HPDE6-E6E7 (cell line): ENCODE measurements around the gene RABEPK.
"Not testable (repeated sequence)": the region's sequence is repeated elsewhere in the genome, so short reads cannot be mapped to it uniquely, and the experiment has no call there.

ENCODE experiments used
- DNase-seq: peaks from one replicate; pipeline ENCODE4 v3.0.0; 2011; ENCODE audit warnings: missing footprints; ENCODE audit errors: extremely low spot score

Gene RABEPK

DNA sequence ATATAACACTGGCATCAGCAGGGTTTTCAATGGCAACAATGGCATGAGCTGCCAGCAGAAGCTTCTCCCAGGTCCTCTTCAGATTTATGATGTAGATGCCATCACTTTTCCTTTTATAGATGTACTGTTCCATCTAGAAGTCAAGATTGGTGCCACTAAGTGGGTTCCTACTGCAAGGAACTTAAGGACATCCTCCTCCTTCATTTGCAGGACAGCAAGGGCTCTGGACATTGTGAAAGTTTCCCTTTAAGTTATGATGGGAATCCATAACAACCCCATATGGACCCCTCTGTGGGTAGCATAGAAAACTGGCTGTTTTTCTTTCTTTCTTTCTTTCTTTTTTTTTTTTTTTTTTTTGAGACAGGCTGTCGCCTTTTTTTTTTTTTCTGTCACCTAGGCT is 4.8 kb upstream of the RABEPK start:
- not testable (repeated sequence) for DNase-seq

DNA sequence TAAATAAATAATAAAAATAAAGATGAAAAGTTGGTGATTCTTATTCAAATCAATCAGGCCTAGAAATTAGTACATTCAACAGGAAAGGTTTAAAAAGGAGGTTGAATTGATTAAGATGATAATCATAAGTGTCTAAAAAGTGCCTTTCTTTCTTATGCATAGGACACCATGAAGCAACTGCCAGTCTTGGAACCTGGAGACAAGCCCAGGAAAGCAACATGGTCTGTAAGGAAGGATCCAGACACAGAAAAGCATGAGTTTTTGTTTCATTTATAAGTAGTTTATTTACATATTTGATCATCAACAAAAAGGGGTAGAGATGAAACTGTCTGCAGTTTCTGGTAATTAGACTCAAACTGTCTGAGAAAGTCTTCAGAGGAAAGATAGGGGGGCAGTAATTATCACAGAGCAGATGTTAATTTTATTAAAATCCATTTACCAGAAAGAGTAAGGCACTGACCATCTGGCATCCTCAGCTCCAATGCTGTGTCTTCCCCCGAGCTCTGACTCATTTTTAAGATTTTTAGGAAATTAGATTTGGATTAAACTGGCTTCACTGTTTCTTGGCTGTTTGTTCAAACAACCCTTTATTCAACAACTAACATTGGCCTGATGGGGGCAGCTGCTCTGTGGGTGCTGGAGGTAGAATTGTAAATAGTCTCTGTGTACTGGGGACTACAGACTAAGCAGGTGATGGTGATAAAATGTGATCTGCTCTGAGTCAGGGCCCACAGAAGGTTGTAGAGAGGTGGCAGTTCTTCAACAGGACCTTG is 2.7 kb downstream of the RABEPK start:
- no peak for DNase-seq

DNA sequence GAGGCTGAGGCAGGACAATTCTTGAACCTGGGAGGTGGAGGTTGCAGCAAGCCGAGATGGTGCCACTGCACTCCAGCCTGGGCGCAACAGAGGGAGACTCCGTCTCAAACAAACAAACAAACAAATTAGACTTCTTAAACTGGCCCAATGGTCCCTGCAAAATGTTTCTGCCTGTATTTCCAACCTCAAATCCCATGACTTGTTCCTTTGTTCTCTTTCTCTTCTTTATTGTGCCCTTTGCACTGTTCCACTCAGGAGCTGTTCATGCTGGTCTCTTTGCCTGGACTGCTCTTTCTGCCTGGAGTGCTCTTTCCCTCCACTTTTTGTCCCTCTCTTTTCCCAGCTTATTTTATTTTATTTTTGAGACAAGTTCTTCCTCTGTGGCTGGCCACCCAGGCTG is 4.1 kb downstream of the RABEPK start:
- no peak for DNase-seq

DNA sequence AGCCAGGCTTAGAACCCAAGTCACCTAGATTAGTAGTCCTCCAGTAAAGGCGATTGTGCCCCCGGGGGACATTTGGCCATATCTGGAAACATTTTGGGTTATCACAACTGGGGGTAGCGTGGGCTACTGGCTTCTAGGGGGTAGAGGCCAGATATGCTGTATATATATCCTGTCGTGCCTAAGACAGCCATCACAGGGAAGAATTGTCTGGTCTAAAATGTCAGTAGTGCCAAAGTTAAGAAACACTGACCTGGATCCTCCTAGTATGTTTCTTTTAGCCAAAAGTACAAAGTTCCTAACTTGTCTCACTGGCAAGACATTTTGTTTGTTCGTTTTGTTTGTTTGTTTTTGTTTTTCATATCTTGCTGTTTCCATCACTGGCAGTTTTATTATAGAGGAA is 13.8 kb downstream of the RABEPK start:
- DNase-seq: no peak

DNA sequence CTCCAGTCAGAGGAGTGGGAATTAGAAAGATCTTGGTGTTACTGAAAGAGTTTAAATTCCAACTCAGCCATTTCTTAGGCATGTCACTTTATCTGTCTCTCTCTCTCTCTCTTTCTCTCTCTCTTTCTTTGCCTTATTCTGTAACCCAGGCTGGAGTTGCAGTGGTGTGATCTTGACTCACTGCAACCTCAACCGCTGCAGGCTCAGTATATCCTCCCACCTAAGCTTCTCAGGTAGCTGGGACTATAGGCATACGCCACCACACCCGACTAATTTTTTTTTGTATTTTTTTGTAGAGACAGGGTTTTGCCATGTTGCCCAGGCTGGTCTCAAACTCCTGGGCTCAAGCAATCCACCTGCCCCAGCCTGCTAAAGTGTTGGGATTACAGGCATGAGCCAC is 18.3 kb downstream of the RABEPK start:
- DNase-seq: no peak

DNA sequence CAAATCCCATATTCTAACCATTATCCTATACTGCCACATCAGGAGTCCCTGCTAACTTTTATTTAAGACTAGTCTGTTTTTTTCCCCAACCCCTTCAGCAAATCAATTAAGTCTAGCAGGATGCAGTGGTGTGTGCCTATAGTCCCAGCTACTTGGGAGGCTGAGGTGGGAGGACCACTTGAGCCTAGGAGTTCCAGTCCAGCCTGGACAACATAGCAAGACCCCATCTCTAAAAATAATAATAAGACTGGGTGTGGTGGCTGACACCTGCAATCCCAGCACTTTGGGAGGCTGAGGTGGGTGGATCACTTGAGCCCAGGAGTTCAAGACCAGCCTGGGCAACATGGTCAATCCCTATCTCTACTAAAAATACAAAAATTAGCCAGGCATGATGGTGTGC is 24.5 kb downstream of the RABEPK start:
- DNase-seq: not testable (repeated sequence)

DNA sequence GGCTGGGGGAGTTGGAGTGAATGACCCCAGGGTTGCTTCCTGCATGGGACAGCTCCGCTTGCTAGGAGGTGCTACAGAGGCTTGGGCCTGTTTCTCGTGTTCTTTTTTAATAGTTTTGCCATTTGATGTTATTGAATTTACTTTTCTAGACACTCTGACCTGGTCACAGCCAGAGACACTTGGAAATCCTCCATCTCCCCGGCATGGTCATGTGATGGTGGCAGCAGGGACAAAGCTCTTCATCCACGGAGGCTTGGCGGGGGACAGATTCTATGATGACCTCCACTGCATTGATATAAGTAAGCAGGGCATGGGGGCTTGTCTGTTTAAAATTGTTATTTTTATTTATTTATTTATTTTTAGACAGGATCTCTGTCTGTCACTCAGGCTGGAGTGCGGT is 27.4 kb downstream of the RABEPK start:
- DNase-seq: no peak

DNA sequence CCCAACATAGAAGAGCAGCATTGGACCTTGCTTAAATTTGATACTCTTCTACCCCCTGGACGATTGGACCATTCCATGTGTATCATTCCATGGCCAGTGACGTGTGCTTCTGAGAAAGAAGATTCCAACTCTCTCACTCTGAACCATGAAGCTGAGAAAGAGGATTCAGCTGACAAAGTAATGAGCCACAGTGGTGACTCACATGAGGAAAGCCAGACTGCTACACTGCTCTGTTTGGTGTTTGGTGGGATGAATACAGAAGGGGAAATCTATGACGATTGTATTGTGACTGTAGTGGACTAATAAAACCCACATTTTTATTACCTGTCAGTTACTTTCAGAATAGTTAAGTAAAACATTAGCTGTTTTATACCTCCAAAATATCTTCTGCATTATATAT is 33.3 kb downstream of the RABEPK start:
- DNase-seq: peak; percentile 80

DNA sequence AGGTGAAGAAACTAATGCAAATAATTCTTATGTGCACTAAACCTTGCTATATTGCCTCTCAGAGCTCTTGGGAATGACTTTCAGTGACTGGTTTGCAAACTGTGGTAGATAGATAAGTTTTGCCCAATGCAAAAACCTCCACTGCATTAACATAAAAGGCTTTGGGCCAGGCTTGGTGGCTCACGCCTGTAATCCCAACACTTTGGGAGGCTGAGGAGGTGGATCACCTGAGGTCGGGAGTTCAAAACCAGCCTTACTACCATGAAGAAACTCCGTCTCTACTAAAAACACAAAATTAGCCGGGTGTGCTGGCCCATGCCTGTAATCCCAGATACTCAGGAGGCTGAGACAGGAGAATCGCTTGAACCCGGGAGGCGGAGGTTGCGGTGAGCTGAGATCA is 33.8 kb downstream of the RABEPK start:
- not testable (repeated sequence) for DNase-seq

DNA sequence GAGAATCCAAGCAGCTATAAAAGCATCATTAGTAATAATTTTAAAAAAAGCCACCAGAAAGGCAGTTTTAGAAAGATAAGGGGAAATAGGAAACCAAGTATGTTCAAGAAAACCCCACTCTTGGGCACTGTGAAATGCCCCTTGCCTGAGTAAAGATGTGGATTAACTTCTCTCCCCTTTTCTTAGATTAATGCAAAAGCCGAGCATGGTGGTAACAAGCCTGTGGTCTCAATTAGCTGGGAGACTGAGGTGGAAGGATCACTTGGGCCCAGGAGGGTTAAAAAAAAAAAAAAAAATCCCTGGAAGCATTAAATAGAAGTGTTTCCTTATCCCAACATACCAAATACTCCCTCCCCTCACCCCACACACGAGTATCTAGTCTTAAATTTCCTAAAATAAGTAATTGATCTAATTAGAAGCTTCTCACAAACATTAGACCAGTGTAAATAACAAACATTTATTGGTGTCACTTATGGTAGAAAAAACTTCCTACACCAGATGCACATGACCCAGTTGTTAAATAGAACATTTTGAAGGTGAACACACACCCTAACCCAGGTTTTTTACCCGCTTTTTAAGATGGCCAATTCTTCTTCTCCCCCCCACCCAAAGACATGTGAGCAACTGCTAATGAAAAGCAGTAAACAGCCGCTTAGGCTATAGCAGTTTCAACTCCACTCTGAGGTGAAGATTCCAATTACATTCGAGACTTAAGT is 35.6 kb downstream of the RABEPK start:
- DNase-seq: no peak

DNA sequence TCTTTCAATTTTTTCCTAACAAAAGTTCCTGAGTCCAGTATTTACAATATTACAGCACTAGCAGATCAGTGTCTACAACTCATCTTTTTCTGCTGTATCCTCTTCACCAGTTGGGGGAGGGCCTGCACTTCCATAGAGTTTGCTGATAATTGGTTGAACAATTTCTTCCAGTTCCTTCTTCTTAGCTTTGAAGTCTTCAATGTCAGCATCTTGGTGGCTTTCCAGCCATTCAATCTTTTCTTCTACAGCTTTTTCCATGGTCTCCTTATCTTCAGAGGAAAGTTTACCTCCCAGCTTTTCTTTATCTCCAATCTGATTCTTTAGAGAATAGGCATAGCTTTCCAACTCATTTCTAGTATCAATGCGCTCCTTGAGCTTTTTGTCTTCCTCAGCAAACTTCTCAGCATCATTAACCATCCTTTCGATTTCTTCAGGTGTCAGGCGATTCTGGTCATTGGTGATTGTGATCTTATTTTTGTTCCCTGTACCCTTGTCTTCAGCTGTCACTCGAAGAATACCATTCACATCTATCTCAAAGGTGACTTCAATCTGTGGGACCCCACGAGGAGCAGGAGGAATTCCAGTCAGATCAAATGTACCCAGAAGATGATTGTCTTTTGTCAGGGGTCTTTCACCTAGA is 36.3 kb downstream of the RABEPK start:
- DNase-seq: not testable (repeated sequence)

DNA sequence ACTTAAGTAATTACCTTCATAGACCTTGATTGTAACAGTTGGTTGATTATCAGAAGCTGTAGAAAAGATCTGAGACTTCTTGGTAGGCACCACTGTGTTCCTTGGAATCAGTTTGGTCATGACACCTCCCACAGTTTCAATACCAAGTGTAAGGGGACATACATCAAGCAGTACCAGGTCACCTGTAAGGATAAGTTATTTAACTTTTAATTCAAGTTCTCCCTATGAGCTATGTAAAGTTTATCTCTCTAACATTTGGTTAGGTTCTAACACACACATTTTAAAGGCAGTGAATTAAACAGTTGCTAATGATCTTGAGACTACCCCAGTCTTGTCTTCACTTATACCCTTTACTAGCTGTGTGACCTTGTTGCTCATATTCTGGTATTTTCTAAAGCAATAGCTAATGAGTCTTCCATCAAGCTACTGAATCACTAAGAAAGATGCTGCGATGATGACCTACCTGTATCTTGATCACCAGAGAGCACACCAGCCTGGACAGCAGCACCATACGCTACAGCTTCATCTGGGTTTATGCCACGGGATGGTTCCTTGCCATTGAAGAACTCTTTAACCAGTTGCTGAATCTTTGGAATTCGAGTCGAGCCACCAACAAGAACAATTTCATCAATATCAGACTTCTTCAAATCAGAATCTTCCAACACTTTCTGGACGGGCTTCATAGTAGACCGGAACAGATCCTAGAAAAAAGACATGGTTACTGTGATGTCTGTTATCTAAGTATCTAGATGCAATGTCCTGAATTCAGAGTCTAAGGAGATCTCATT is 38.0 kb downstream of the RABEPK start:
- no peak for DNase-seq

DNA sequence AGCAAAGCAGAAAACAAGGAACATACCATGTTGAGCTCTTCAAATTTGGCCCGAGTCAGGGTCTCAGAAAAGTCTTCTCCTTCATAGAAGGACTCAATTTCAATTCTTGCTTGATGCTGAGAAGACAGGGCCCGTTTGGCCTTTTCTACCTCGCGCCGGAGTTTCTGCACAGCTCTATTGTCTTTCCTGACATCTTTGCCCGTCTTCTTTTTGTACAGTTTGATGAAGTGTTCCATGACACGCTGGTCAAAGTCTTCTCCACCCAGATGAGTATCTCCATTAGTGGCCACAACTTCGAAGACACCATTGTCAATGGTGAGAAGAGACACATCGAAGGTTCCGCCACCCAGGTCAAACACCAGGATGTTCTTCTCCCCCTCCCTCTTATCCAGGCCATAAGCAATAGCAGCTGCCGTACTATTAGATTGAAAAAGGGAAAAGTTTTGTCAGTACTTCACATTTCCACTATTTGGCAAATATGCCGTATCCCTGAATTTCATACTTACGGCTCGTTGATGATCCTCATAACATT is 38.6 kb downstream of the RABEPK start:
- no peak for DNase-seq

DNA sequence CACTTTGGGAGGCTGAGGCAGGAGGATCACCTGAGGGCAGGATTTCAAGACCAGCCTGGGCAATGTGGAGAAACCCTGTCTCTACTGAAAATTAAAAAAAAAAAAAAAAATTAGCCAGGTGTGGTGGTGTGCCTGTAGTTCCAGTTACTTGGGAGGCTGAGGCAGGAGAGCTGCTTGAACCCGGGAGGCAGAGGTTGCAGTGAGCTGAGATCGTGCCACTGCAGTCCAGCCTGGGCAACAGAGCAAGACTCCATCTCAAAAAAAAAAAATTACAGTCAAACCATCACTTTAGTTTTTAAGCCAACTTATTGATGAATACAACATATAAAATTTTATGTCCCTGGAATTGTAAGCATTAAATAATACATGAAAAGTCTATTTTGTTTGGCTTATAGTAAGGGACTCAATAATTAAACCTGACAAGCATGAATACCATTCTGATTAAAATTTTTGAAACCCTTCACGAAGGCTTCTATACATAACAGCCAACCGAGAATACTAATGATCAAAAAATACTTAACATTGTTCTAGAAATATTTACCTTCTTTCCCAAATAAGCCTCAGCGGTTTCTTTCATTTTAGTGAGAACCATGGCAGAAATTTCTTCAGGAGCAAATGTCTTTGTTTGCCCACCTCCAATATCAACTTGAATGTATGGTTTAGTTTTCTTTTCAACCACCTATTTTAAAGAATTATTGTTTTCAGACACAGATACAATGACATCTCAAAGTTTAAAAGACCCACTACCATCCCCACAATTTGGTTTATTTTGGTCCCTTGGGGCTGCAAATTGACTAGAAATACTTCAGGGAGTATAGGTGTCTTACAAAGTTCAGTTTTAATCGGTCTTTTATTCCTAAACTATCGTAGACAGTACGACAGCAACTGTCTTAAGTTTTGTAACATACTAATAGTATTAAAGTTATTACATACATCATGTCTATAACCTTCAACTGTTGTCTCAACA is 39.6 kb downstream of the RABEPK start:
- no peak for DNase-seq

DNA sequence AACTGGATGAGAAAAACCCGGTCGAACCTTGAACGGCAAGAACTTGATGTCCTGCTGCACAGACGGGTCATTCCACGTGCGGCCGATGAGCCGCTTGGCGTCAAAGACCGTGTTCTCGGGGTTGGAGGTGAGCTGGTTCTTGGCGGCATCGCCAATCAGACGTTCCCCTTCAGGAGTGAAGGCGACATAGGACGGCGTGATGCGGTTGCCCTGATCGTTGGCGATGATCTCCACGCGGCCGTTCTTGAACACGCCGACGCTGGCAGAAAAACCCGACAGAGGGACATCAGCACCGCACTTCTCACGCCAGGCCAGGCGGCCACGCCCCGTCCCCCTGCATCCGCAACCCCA is 40.3 kb downstream of the RABEPK start:
- DNase-seq: no peak

DNA sequence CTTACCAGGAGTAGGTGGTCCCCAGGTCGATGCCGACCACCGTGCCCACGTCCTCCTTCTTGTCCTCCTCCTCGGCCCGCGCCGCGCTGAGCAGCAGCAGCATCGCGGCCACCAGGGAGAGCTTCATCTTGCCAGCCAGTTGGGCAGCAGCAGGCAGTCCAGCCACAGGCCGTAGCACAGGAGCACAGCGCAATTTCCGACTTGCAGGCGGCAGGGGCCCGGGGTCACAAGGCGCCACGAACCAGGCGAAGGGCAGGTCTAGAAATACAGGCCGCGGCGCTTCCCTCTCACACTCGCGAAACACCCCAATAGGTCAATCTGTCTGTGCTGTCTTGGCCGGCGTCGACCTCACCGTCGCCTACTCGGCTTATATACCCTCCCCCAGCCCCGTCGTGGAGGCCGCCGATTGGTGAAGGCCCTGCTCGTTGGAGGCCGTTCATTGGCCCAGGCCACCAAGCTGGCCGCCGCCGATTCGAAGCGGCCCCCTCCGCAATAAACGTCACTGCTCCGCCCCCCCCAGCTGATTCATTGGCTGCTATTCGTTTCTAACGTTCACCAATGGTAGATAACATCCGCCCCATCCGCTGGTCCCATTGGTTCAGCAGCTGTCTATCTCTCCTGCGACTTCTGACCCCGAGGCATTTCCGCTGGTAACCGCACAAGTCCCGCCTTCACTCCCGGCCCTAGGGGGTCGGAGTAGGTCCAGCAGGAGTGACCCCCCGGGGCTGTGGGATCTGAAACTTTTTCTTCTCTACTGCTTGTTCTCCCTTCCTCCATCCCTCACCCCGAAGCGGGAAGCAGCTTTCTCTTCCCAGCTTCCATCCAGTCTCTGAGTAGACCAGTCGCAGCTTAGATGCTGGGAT is 40.9 kb downstream of the RABEPK start, which contains the start of gene HSPA5:
TSS of gene HSPA5 (minus strand) at position 344 of the 863 bp plus-strand sequence. CDS start at position 127, 217 bp downstream.
- peak; percentile 96 for DNase-seq

DNA sequence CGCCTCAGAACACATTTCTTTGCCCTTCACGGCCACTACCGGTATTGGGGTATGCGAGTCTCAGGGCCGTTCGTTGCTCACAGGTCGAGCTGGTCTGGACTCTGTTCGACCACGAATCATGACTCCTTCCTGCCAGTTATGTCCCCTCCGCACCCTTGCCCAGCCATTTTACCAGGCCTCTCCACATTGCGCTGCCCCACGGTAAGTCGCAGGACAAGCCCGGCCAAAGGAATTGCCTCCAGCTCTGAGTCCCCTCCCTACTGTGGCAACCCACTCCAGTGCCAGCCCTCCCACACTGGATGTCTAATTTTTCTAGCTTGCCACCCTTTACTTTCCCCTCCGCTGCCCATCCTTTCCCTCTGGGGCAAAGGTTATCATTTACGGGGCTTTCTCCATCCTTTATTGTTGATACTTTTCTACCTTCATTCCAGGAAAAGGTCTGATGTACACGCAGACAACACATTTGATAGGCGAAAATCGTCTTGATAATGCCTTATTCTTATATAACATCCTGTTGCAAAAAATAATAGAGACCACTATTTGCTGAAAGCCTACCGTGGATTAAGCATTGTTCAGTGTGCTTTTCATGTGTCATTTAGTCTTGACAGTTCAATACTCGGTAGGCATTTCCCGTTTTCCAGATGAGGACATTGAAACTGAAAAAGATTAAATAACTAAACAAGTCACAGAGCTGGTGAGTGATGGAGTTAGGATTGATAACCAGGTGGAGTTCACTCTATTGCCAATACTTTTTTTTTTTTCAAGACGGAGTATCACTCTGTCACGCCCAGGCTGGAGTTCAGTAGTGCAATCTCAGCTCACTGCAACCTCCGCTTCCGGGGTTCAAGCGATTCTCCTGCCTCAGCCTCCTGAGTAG is 41.8 kb downstream of the RABEPK start:
- DNase-seq: no peak

DNA sequence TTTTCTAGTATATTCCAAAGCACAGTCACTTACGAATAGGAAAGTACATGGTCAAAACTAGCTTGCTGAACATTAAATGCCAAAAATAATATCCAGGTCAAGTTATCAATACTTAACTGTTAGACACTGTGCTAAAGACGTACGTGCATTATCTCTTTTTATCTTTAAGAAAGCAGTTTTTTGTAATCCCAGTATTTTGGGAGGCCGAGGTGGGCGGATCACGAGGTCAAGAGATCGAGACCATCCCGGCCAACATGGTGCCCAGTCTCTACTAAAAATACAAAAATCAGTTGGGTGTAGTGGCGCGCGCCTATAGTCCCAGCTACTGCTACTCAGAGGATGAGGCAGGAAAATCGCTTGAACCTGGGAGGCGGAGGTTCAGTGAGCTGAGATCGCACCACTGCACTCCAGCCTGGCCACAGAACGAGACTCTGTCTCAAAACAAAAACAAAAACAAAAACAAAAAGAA is 43.5 kb downstream of the RABEPK start:
- DNase-seq: no peak
